OCI-LY1 (cell line): ENCODE results near the gene MCFD2.

Experiments
- H2AFZ ChIP-seq: fragments of 200-600 bp; sonication (generic), shearing (Covaris generic); 2 replicates; pipeline ENCODE4 v1.6.0; 2014; ENCODE audit warnings: antibody characterized with exemption, mild to moderate bottlenecking, low read length
- H3F3A ChIP-seq: fragments of 200-600 bp; sonication (generic), shearing (Covaris generic); 2 replicates; pipeline ENCODE4 v1.6.0; 2014; ENCODE audit warnings: mild to moderate bottlenecking, antibody characterized with exemption, low read length, moderate library complexity; ENCODE audit not compliant: insufficient read depth
- H3K27ac ChIP-seq: fragments of 200-600 bp; sonication (generic); 2 replicates; pipeline ENCODE4 v1.5.1; 2014; ENCODE audit warnings: low read length, mixed run types, mild to moderate bottlenecking, low read depth; ENCODE audit not compliant: poor library complexity, severe bottlenecking
- H3K27me3 ChIP-seq: fragments of 200-600 bp; sonication (generic); 2 replicates; pipeline ENCODE4 v1.6.0; 2014; ENCODE audit warnings: antibody characterized with exemption, mild to moderate bottlenecking, low read length, moderate library complexity; ENCODE audit not compliant: insufficient read depth
- H3K36me3 ChIP-seq: fragments of 200-600 bp; sonication (generic); 2 replicates; pipeline ENCODE4 v1.6.1; 2014; ENCODE audit warnings: mild to moderate bottlenecking, antibody characterized with exemption, low read length, moderate library complexity, mixed read lengths; ENCODE audit not compliant: insufficient read depth
- H3K4me1 ChIP-seq: fragments of 200-600 bp; sonication (generic); 2 replicates; pipeline ENCODE4 v1.5.1; 2014; ENCODE audit warnings: mild to moderate bottlenecking, low read length, moderate library complexity; ENCODE audit not compliant: insufficient read depth, severe bottlenecking
- H3K4me2 ChIP-seq: fragments of 200-600 bp; sonication (generic), shearing (Covaris generic); 2 replicates; pipeline ENCODE4 v1.6.1; 2014; ENCODE audit warnings: low read length
- H3K4me3 ChIP-seq: fragments of 200-600 bp; sonication (generic); 2 replicates; pipeline ENCODE4 v1.5.1; 2014; ENCODE audit warnings: low read length, low read depth, mild to moderate bottlenecking, mixed read lengths; ENCODE audit not compliant: poor library complexity, severe bottlenecking
- H3K79me2 ChIP-seq: fragments of 200-600 bp; shearing (Covaris generic); 2 replicates; pipeline ENCODE4 v1.6.1; 2016; ENCODE audit warnings: mixed run types, low read length, mixed read lengths; ENCODE audit not compliant: insufficient read depth
- H3K9ac ChIP-seq: fragments of 200-600 bp; sonication (generic), shearing (Covaris generic); 2 replicates; pipeline ENCODE4 v1.6.1; 2014; ENCODE audit warnings: mild to moderate bottlenecking, low read length, mixed read lengths
- H3K9me2 ChIP-seq: fragments of 200-600 bp; sonication (generic), shearing (Covaris generic); 2 replicates; pipeline ENCODE4 v1.6.1; 2014; ENCODE audit warnings: low read depth, mild to moderate bottlenecking, low read length, mixed read lengths
- H3K9me3 ChIP-seq: fragments of 200-600 bp; shearing (Covaris generic); 2 replicates; pipeline ENCODE4 v1.6.1; 2014; ENCODE audit warnings: low read length, mixed read lengths
- H4K20me1 ChIP-seq: fragments of 200-600 bp; sonication (generic), shearing (Covaris generic); 2 replicates; pipeline ENCODE4 v1.6.0; 2016; ENCODE audit warnings: mild to moderate bottlenecking, low read length; ENCODE audit not compliant: insufficient read depth
- EZH2 ChIP-seq: fragments of 200-600 bp; sonication (generic), shearing (Covaris generic); IDR thresholded peaks from 2 replicates; pipeline ENCODE4 v1.8.0; 2017; ENCODE audit warnings: borderline replicate concordance, mixed run types, mild to moderate bottlenecking, antibody characterized with exemption, low read length, moderate library complexity, mixed read lengths
- TF ChIP-seq, protein P1 (sequence below): fragments of 200-600 bp; sonication (generic), shearing (Covaris generic); IDR thresholded peaks from 2 replicates; pipeline ENCODE4 v1.5.1; 2017; ENCODE audit warnings: mild to moderate bottlenecking, antibody characterized with exemption, low read length, moderate library complexity, mixed read lengths

MCFD2 gene

DNA sequence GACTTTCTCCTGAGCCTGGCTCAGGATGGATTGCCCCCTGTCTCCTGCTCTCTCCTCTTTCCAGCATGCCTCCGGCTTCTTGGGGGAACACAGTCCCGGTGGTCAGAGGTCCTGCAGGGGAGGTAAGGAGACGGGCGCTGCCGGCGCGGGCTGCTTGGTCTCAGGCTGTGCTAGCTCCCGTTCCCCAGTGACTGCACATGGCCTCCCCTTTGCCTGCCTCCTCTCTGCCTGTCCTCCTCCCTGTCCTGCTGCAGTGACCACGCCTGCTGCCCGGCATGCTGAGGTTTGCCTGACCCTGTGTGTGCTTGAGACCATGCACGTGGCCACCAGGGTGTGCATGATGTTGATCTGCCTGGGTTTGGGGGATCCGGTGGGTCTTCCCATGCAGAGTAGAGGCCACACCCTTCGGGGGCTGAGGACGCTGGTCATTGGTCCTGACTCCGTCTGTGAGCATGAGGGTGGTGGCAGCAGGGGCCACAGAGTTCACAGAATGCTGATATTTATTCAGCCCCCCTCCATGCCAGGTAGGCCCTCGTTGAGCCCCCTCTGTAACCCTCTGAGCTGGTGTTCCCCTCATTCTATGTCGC lies 42.9 kb upstream of the MCFD2 start:
- Histone ChIP-seq H3K27ac (no peak overlapping the region), H3K27me3 (no peaks in the 10 kb centered on the region), H4K20me1 (no peaks in the 10 kb centered on the region), H3K9me2 (no peaks in the 10 kb centered on the region), H3K4me3 (no peak overlapping the region), H3K9me3 (no peaks in the 10 kb centered on the region), H2AFZ (no peak overlapping the region), H3F3A (no peaks in the 10 kb centered on the region), H3K9ac (no peak overlapping the region), H3K79me2 (no peaks in the 10 kb centered on the region), H3K4me1 (no peaks in the 10 kb centered on the region), H3K4me2 (no peak overlapping the region), H3K36me3 (peaks cover 91% of the 10 kb centered on the region)
- TF ChIP-seq, protein P1, sequence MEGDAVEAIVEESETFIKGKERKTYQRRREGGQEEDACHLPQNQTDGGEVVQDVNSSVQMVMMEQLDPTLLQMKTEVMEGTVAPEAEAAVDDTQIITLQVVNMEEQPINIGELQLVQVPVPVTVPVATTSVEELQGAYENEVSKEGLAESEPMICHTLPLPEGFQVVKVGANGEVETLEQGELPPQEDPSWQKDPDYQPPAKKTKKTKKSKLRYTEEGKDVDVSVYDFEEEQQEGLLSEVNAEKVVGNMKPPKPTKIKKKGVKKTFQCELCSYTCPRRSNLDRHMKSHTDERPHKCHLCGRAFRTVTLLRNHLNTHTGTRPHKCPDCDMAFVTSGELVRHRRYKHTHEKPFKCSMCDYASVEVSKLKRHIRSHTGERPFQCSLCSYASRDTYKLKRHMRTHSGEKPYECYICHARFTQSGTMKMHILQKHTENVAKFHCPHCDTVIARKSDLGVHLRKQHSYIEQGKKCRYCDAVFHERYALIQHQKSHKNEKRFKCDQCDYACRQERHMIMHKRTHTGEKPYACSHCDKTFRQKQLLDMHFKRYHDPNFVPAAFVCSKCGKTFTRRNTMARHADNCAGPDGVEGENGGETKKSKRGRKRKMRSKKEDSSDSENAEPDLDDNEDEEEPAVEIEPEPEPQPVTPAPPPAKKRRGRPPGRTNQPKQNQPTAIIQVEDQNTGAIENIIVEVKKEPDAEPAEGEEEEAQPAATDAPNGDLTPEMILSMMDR, result no peak
- no peak for TF ChIP-seq EZH2

DNA sequence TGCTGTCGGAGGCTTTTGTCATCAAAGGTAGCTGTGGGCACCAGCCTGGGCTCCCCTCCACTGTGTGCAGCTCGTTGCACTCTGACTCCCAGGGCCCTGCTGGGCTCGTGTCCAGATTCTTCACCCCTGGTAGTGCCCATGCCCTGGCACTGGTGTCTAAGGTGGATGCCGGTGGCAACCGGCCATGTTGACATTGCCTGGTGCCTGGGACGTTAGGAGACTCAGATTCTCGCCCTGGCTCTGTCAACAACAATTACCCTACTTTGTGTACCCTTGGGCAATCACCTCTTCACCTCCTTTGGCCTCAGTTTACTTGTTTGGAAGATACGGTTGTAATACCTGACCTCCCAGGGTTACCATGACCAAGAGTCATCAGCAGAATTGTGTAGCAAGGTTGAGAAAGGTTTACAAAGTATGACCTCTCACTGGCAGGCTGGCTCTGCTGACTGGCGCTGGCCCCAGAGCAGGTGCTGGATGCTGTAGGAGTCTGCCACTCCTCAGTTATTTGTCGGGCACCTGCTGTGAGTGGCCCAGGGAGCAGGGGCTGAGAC lies 41.5 kb upstream of the MCFD2 start:
- H4K20me1 ChIP-seq, result no peaks in the 10 kb centered on the region
- H3K27ac ChIP-seq, result no peak overlapping the region
- no peak overlapping the region for H3K4me3 ChIP-seq
- H3K27me3 ChIP-seq, result no peaks in the 10 kb centered on the region
- no peak for TF ChIP-seq EZH2
- TF ChIP-seq, protein P1, result no peak
- no peak overlapping the region for H3K4me2 ChIP-seq
- no peaks in the 10 kb centered on the region for H3K9me3 ChIP-seq
- no peak overlapping the region for H2AFZ ChIP-seq
- no peaks in the 10 kb centered on the region for H3K79me2 ChIP-seq
- H3K9ac ChIP-seq, result no peak overlapping the region
- H3K9me2 ChIP-seq, result no peaks in the 10 kb centered on the region
- H3K4me1 ChIP-seq, result no peaks in the 10 kb centered on the region
- peaks cover 91% of the 10 kb centered on the region for H3K36me3 ChIP-seq
- no peaks in the 10 kb centered on the region for H3F3A ChIP-seq

DNA sequence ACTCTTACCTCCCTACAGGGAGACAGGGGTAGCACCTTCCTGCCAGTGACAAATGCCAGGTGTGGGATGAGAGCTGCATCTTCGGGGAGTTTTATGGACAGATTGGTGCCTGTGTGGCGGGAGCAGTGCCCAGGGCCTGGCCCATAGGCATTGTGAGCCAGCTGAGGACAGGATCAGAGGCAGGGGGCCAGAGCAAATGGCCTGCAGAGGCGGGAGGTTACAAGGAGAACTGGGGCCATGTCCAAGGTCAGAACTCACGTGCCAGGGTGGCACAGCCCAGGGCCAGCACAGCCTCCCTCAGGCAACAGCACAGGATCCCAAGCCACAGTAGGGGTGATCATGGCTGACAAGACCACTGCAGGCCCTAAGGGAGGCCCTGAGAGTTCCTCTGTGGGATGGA lies 40.2 kb upstream of the MCFD2 start:
- TF ChIP-seq, protein P1, result no peak
- no peak for TF ChIP-seq EZH2
- no peak overlapping the region for H3K27ac ChIP-seq
- no peak overlapping the region for H3K4me2 ChIP-seq
- no peaks in the 10 kb centered on the region for H3K79me2 ChIP-seq
- no peak overlapping the region for H3K9ac ChIP-seq
- H3K9me2 ChIP-seq, result no peaks in the 10 kb centered on the region
- no peaks in the 10 kb centered on the region for H3K9me3 ChIP-seq
- H3K36me3 ChIP-seq, result peaks cover 95% of the 10 kb centered on the region
- no peaks in the 10 kb centered on the region for H3K27me3 ChIP-seq
- no peak overlapping the region for H3K4me3 ChIP-seq
- H2AFZ ChIP-seq, result no peak overlapping the region
- no peaks in the 10 kb centered on the region for H4K20me1 ChIP-seq
- no peaks in the 10 kb centered on the region for H3F3A ChIP-seq
- H3K4me1 ChIP-seq, result peaks cover 5% of the 10 kb centered on the region
